BLaER1 (cell line): ENCODE data around the gene TRAF2.

Source experiments
- H3K27ac ChIP-seq: shearing (Covaris generic); formaldehyde crosslinking; 2 replicates; pipeline ENCODE4 v1.8.1; 2022
- H3K27me3 ChIP-seq: shearing (Covaris generic); formaldehyde crosslinking; 2 replicates; pipeline ENCODE4 v1.8.1; 2022
- H3K36me3 ChIP-seq: shearing (Covaris generic); formaldehyde crosslinking; 2 replicates; pipeline ENCODE4 v1.8.1; 2022
- H3K4me1 ChIP-seq: shearing (Covaris generic); formaldehyde crosslinking; 2 replicates; pipeline ENCODE4 v1.8.1; 2022
- H3K4me2 ChIP-seq: shearing (Covaris generic); formaldehyde crosslinking; 2 replicates; pipeline ENCODE4 v1.8.1; 2022
- H3K4me3 ChIP-seq: shearing (Covaris generic); formaldehyde crosslinking; 2 replicates; pipeline ENCODE4 v1.8.1; 2022
- H3K9ac ChIP-seq: shearing (Covaris generic); formaldehyde crosslinking; 2 replicates; pipeline ENCODE4 v1.8.1; 2022
- H3K9me3 ChIP-seq: shearing (Covaris generic); formaldehyde crosslinking; 2 replicates; pipeline ENCODE4 v1.8.1; 2022
- H4K20me1 ChIP-seq: shearing (Covaris generic); formaldehyde crosslinking; 2 replicates; pipeline ENCODE4 v1.8.1; 2022
- Cebpa-rat ChIP-seq: shearing (Covaris generic); IDR thresholded peaks from 2 replicates; pipeline ENCODE4 v1.8.1; 2022

TRAF2 gene

DNA sequence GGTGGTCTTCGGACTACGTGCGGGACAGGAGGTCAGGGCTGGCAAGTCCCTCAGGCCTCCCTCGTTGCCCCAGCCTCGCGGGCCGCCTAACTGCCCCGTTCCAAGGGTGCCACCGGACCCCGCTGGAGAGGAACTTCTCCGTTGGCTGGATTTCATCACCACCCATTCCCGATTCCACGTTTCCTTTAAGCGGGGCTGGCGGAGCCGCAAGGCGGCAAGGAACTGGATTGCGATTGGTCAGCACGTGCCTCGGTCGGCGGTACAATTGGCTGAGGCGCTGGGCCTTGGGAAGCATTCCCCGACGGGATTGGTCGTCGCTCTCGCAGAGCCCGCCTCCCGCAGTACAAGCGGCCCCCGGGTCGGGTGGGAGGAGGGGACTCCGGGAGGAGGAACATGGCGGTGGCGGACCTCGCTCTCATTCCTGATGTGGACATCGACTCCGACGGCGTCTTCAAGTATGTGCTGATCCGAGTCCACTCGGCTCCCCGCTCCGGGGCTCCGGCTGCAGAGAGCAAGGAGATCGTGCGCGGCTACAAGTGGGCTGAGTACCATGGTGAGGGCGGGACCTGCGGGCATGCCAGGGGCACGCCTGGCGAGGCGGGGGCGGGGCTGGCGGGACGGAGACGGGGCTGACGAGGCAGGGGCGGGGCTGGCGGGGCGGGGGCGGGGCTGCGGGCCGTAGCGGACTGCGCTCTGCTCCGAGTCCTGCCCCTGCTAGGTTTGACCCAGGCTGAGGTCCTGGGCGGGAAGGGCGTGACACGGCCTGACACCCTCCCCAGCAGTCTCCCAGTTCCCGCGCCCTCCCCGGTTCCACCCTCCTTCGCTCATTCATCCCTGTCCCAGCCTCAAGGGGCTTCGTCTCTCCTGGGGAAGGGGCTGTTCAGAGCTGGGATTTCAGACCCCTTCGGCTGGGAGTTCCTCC is 37.0 kb upstream of the TRAF2 start, which contains the start of gene PHPT1:
Gene PHPT1 (plus strand): TSS at position 372 of the 922 bp plus-strand sequence. CDS start 22 bp downstream, at position 394.
- peaks cover 36% of the 10 kb centered on the region for H3K27me3 ChIP-seq
- peaks cover 35% of the 10 kb centered on the region for H4K20me1 ChIP-seq
- peak; percentile 32; the same call in 1 of the 2 replicates for TF ChIP-seq Cebpa-rat
- peaks cover 42% of the 10 kb centered on the region for H3K4me1 ChIP-seq
- peak within 1 kb of the TSS; percentile 87 for H3K4me3 ChIP-seq
- peaks cover 18% of the 10 kb centered on the region; the same call in 1 of the 2 replicates for H3K9me3 ChIP-seq
- peak within 1 kb of the TSS; percentile 100 for H3K4me2 ChIP-seq
- H3K36me3 ChIP-seq, result peaks cover 22% of the 10 kb centered on the region
- H3K9ac ChIP-seq, result peak within 1 kb of the TSS; percentile 84
- H3K27ac ChIP-seq, result peak within 1 kb of the TSS; percentile 81

DNA sequence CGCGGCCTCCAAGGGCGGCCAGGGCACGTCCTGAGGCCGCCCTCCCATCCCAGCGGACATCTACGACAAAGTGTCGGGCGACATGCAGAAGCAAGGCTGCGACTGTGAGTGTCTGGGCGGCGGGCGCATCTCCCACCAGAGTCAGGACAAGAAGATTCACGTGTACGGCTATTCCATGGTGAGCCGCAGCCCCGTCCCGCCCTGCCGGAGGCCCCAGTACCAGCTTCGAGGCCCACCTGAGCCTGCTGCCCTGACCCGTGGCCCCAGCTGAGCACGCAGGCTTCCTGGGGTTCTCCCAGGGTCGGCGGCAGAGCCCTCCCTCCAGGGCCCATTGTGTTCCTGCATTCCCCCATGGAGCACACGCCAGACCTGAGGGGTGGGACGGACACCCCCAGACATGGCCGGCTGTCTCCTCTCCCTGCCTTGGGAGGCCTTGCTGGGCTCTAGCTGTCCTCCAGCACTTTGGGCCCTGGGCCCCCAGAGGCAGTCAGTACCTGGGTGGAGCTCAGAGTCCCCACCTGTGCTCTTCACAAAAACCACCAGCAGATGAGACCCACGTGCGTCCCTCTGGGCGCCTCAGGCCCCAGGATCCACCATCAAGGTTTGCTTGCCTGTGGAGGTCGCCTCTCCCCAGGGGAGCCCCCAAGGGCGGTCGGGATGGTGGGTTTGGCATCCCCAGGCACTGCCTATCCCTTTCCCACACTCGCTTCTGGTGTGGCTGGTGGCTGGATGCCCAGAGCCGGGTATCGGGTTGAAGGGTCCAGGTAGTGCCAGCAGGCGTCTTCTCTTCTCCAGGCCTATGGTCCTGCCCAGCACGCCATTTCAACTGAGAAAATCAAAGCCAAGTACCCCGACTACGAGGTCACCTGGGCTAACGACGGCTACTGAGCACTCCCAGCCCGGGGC is 36.1 kb upstream of the TRAF2 start:
- Histone ChIP-seq H3K9ac (peak overlapping the region; percentile 84), H3K27ac (0 out of 2 replicates have a peak overlapping the region, but pooled peaks have one; percentile 30), H3K4me1 (peaks cover 50% of the 10 kb centered on the region)

DNA sequence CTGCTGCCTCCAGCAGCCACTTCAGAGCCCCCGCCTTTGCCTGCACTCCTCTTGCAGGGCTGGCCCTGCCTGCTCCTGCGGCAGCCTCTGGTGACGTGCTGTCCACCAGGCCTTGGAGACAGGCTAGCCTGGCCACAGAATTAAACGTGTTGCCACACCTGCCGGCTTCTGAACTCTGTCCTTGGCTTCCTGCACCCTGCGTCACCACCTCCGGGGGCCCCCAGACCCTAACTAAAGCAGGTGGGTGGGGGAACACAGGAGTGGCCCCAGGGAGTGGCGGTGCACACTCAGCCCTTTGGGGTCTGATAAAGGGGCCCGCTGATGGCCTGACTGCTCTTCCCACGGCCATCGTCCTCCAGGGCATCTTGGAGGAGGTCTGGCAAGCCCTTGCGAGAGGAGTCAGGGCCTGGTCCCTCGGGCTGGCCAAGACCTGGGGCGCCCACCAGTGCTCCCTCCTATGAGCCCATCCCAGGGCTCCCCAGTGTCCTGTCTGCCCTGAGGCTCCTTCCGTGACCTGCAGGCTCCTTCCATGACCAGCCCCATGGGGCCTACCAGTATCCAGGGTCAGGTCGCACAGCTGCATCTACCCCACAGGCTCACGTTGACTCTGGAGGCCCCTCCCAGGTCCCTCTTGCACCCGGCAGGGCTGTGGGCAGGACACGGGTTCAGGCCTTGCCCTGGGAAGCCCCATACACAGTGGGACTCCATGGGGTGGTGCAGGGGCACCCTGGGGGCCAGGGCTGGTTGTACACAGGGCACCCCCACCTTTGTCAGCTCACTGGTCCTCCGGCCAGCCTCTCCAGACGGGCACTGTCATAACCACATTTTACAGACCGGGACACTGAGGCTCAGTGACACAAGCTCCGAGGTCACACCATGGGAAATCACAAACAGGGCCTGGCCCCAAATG is 35.2 kb upstream of the TRAF2 start:
- Histone ChIP-seq H3K27ac (no peak overlapping the region), H3K36me3 (peaks cover 22% of the 10 kb centered on the region), H3K9me3 (peaks cover 3% of the 10 kb centered on the region; the same call in 1 of the 2 replicates), H3K27me3 (peaks cover 18% of the 10 kb centered on the region), H3K4me3 (no peak overlapping the region), H4K20me1 (peaks cover 43% of the 10 kb centered on the region), H3K4me1 (peaks cover 59% of the 10 kb centered on the region), H3K9ac (no peak overlapping the region; the same call in 1 of the 2 replicates), H3K4me2 (peak overlapping the region; percentile 100; the same call in 1 of the 2 replicates)
- no peak for TF ChIP-seq Cebpa-rat

More for the DNA sequence above, 36.1 kb upstream of the TRAF2 start:
- peak overlapping the region; percentile 100 for H3K4me2 ChIP-seq
- H3K4me3 ChIP-seq, result peak overlapping the region; percentile 87
- H4K20me1 ChIP-seq, result peaks cover 36% of the 10 kb centered on the region
- no peak for TF ChIP-seq Cebpa-rat
- peaks cover 22% of the 10 kb centered on the region for H3K36me3 ChIP-seq
- peaks cover 27% of the 10 kb centered on the region for H3K27me3 ChIP-seq
- H3K9me3 ChIP-seq, result peaks cover 12% of the 10 kb centered on the region; the same call in 1 of the 2 replicates

DNA sequence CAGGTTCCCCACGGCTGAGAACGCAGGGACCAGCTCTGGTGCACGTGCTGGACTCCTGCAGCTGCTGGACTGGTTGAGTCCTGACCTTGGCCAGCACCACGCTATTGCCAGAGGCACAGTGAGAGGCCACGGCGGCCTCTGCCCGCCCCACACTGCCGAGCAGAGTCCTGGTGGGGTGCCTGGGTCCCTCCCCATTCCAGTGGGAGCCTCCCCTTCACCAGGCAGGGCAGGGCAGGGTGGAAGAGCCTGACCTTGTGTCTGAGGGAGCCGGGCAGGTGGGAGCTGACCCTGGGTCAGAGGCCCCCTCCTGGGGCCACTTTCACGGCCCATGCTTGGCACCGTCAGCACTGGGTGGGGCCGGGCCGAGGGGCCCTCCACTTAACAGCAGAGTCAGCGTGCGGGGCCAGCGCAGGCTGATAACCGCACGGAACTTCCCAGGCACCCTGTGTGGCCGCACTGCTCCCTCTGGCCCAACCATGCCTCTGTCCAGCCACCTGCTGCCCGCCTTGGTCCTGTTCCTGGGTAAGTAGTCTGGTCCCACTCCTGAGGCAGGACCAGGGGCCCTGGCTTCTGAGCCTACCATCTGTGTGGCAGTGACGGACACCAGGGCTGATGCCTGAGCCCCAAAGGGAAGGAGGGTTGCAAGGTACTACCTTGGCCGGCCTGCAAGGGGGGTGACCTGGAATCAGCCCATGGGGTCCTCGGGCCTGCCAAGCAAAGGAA is 34.2 kb upstream of the TRAF2 start, which contains the start of gene MAMDC4:
Gene MAMDC4 (plus strand): TSS at position 406 of the 723 bp plus-strand sequence. CDS start 71 bp downstream, at position 477.
- Histone ChIP-seq H3K9ac (no peak within 1 kb of the TSS; the same call in 1 of the 2 replicates), H3K27me3 (peaks cover 8% of the 10 kb centered on the region; the same call in 1 of the 2 replicates), H3K36me3 (peaks cover 26% of the 10 kb centered on the region), H3K4me3 (no peak within 1 kb of the TSS), H3K9me3 (no peaks in the 10 kb centered on the region), H3K27ac (no peak within 1 kb of the TSS), H4K20me1 (peaks cover 53% of the 10 kb centered on the region), H3K4me1 (peaks cover 65% of the 10 kb centered on the region), H3K4me2 (no peak within 1 kb of the TSS)
- no peak for TF ChIP-seq Cebpa-rat

DNA sequence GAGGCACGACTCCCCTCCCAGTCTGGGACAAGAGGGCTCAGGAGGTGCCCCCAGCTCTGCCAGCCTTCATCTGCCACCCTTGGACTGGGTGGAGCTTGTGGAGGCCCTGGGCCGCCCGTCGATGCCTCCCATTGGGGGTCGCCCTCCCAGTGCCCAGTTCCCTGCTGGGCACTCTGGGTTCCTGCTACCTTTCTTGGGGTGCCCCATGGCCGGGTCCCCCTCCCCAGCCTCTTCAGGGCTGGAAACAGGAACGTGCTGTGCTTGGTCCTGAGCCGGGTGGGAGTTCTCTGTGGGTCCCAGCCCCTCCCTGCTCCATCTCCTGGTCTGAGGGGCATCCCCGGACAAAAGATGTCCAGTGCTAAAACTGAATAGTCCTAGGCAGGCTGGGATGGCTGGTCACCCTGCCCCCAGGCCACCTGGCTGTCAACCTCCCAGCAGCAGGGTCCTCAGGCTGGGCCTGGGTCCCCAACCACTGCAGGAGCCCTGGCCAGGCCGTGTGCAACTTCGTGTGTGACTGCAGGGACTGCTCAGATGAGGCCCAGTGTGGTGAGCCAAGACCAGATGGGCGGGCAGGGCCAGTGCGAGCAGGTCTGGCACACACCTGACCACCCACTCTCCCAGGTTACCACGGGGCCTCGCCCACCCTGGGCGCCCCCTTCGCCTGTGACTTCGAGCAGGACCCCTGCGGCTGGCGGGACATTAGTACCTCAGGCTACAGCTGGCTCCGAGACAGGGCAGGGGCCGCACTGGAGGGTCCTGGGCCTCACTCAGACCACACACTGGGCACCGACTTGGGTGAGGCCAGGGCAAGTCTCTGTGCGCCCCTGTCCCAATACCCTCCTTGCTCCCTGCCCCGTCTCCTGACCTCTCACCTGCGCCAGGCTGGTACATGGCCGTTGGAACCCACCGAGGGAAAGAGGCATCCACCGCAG is 33.4 kb upstream of the TRAF2 start:
- Histone ChIP-seq H3K9me3 (no peaks in the 10 kb centered on the region), H4K20me1 (peaks cover 61% of the 10 kb centered on the region), H3K4me1 (peaks cover 68% of the 10 kb centered on the region), H3K36me3 (peaks cover 33% of the 10 kb centered on the region), H3K27me3 (peaks cover 3% of the 10 kb centered on the region; the same call in 1 of the 2 replicates), H3K9ac (no peak overlapping the region), H3K27ac (no peak overlapping the region), H3K4me2 (no peak overlapping the region), H3K4me3 (no peak overlapping the region)
- no peak for TF ChIP-seq Cebpa-rat

DNA sequence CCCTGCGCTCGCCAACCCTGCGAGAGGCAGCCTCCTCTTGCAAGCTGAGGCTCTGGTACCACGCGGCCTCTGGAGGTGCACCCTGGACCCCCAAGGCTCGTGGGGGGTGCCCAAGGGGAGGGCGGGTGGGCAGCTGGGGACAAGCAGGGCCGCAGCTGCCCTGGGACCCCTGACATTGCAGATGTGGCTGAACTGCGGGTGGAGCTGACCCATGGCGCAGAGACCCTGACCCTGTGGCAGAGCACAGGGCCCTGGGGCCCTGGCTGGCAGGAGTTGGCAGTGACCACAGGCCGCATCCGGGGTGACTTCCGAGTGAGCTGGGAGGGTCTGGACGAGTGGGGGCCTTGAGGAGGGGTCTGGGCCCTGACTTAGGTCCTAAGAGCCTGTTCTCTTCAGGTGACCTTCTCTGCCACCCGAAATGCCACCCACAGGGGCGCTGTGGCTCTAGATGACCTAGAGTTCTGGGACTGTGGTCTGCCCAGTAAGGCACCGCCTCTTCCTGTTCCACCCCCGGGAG is 32.7 kb upstream of the TRAF2 start:
- H3K4me2 ChIP-seq, result peak overlapping the region; percentile 95
- peaks cover 68% of the 10 kb centered on the region for H4K20me1 ChIP-seq
- H3K4me3 ChIP-seq, result no peak overlapping the region
- 0 out of 2 replicates have a peak overlapping the region, but pooled peaks have one; percentile 49 for H3K27ac ChIP-seq
- peaks cover 70% of the 10 kb centered on the region for H3K4me1 ChIP-seq
- H3K9ac ChIP-seq, result no peak overlapping the region
- no peaks in the 10 kb centered on the region for H3K27me3 ChIP-seq
- no peak for TF ChIP-seq Cebpa-rat
- H3K36me3 ChIP-seq, result peaks cover 40% of the 10 kb centered on the region
- no peaks in the 10 kb centered on the region for H3K9me3 ChIP-seq
